ENCODE results near the gene FCHO1. TPM values are rescaled to one million over a fixed set of nuclear protein-coding genes. Genes with fewer than 3 reads are reported as not detected.

Gene FCHO1
- total and polyA plus RNA-seq, 8 donors = 0.43 to 2.5 (median 1.4) TPM

- Histone ChIP-seq H3K9me3 (no peaks in the 10 kb centered on the region), H3K4me3 (no peak overlapping the region), H3K4me1 (no peaks in the 10 kb centered on the region), H3K27me3 (no peaks in the 10 kb centered on the region), H3K36me3 (no peaks in the 10 kb centered on the region), H3K27ac (no peak overlapping the region)
- TF ChIP-seq CTCF (IDR thresholded peaks at IDR 0.05) = no peak
- FAIRE-seq = no peak
- no peak for DNase-seq
- 71 to 83% methylated on average over 5 of the region's 5 CpGs for WGBS, 2 donors
- intact Hi-C loops (cut with DNase I) = no loop called here
- ATAC-seq = no peak
Measured at GRCh38 chr19:17812099-17812498, 60.8 kb downstream of the FCHO1 start.

GRCh38 chr19:17817668-17818363 lies 66.5 kb downstream of the FCHO1 start:
- TF ChIP-seq CTCF (IDR thresholded peaks at IDR 0.05) = no peak
- ATAC-seq (no peak), FAIRE-seq (no peak)

GRCh38 chr19:17821190-17821589 lies 69.9 kb downstream of the FCHO1 start, which contains the start of gene INSL3:
Gene INSL3 (minus strand): TSS chr19:17821519. CDS start chr19:17821506, 13 bp downstream.
- ATAC-seq = no peak
- no peaks in the 10 kb centered on the region for H3K4me1 ChIP-seq
- no peaks in the 10 kb centered on the region for H3K27me3 ChIP-seq
- H3K27ac ChIP-seq = no peak within 1 kb of the TSS
- no peak for TF ChIP-seq CTCF (IDR thresholded peaks at IDR 0.05)
- H3K36me3 ChIP-seq = no peaks in the 10 kb centered on the region
- H3K4me3 ChIP-seq = no peak within 1 kb of the TSS
- no peak for FAIRE-seq
- DNase-seq = no peak
- H3K9me3 ChIP-seq = no peaks in the 10 kb centered on the region
- intact Hi-C loops (cut with DNase I) = no loop called here
- WGBS, 2 donors = 53 to 58% methylated on average over 34 of the region's 34 CpGs

More at GRCh38 chr19:17817668-17818363, 66.5 kb downstream of the FCHO1 start:
- intact Hi-C loops (cut with DNase I) = no loop called here
- 59 to 77% methylated on average over 12 to 13 of the region's 13 CpGs for WGBS, 2 donors
- Histone ChIP-seq H3K36me3 (no peaks in the 10 kb centered on the region), H3K27me3 (no peaks in the 10 kb centered on the region), H3K27ac (no peak overlapping the region), H3K4me3 (no peak overlapping the region), H3K4me1 (no peaks in the 10 kb centered on the region), H3K9me3 (no peaks in the 10 kb centered on the region)
- DNase-seq = no peak

- TF ChIP-seq CTCF (IDR thresholded peaks at IDR 0.05) = no peak
- Histone ChIP-seq H3K27me3 (no peaks in the 10 kb centered on the region), H3K4me1 (no peaks in the 10 kb centered on the region), H3K4me3 (no peak overlapping the region), H3K27ac (no peak overlapping the region), H3K9me3 (no peaks in the 10 kb centered on the region), H3K36me3 (no peaks in the 10 kb centered on the region)
- DNase-seq (no peak), FAIRE-seq (no peak), ATAC-seq (no peak)
- 53 to 58% methylated on average over 8 of the region's 8 CpGs for WGBS, 2 donors
- intact Hi-C loops (cut with DNase I) = no loop called here
Measured at GRCh38 chr19:17824339-17824738, 73.1 kb downstream of the FCHO1 start.

GRCh38 chr19:17826508-17827056 lies 75.3 kb downstream of the FCHO1 start:
- no peaks in the 10 kb centered on the region for H3K27me3 ChIP-seq
- 72 to 76% methylated on average over 13 of the region's 13 CpGs for WGBS, 2 donors
- no peak for TF ChIP-seq CTCF (IDR thresholded peaks at IDR 0.05)
- DNase-seq (no peak), FAIRE-seq (no peak), ATAC-seq (no peak)
- H3K4me1 ChIP-seq = no peaks in the 10 kb centered on the region
- no peaks in the 10 kb centered on the region for H3K9me3 ChIP-seq
- intact Hi-C loops (cut with DNase I) = no loop called here
- H3K27ac ChIP-seq = no peak overlapping the region
- no peak overlapping the region for H3K4me3 ChIP-seq
- no peaks in the 10 kb centered on the region for H3K36me3 ChIP-seq

All from pancreas (tissue), 10 donors.